GM10266 (cell line): Measurements from ENCODE around the gene ARRB1.

Source experiments
- DNase-seq: peaks from one replicate; pipeline ENCODE4 v3.0.0; 2012; ENCODE audit errors: extremely low spot score
- CTCF ChIP-seq: IDR thresholded peaks from 2 replicates; pipeline ENCODE4 v1.5.1; 2012; ENCODE audit warnings: mild to moderate bottlenecking, low read depth; ENCODE audit not compliant: control insufficient read depth, insufficient read depth; ENCODE audit errors: missing control alignments

The ARRB1 gene

DNA sequence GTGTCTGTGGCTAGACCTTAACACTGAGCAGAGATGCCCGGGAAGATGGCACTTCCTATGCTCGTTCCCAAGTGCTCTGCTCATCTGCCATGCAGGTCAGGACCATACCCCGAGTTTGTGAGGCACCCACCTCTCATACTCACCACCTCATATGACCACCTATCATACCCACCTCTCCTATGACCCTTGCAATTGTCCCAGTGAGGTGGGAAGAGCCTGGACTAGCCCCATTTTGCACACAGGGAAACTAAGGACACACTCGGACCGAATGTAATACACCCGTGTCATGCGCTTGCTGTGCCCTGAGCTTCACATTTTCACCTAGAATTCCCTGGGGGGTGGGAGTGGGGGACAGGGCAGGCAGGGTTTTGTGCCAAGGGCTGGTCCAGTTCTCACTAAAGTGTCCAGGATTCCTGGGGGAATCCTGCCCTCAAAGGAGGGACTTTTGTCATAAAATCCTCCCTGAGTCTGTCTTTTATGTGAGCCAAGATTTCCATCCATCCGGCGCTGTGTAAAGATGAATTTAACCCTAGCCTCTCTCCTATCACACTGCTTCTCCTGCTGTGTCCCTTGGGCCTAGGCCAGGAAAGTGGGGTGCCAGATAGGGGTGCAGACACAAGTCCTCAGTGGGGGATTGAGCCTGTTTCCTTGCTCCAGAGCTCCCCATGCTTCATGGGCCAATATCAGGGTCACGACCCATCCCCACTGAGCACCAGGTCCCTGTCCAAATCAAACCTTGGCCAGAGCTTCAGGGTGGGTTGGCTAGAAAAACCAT, 90.9 kb downstream of the ARRB1 start:
- TF ChIP-seq CTCF: no peak

DNA sequence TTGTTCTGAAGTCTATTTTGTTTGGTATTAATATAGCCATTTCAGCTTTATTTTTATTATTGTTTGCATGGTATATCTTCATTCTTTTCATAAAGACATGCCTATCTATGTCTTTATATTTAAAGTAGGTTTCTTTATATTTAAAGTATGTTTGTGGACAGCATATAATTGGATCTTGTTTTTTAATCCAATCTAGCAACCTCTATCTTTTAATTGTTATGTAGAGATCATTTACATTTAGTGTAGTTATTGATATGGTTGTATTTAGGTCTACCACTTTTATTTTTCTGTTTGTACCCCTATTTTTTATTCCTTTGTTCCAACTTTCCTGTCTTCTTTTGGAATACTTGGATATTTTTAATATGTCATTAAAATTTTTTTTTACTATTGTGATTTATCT, 97.1 kb downstream of the ARRB1 start:
- DNase-seq: no peak
- no peak for TF ChIP-seq CTCF

More for the DNA sequence above, 90.9 kb downstream of the ARRB1 start:
- DNase-seq: no peak

DNA sequence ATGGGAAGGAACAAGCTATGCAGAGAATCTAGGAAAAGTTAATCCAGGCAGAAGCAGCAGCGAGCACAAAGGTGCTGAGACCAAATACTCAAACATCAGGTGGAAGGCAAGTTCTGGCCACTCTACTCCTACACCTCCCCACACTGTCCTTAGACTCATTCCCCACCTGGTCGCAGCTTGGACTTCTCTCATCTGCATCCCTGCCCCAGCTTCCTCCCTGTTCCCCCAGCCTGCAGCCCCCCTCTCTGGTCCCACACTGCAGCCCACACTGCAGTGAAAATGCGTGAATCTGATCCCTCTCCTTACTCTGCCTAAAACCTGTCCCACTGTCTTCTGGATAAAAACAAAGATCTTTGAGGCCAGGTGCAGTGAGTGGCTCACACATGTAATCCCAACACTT, 101.8 kb downstream of the ARRB1 start:
- no peak for DNase-seq
- no peak for TF ChIP-seq CTCF

DNA sequence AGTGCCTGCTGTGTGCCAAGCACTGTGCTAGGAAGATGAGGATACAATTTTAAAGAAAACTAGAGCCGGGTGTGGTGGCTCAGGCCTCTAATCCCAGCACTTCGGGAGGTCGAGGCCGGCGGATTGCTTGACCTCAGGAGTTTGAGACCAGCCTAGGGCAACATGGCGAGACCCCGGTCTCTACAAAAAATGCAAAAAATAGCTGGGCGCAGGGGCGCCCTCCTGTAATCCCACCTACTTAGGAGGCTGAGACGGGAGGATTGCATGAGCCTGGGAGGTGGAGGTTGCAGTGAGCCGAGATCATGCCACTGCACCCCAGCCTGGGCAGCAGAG, 102.6 kb downstream of the ARRB1 start:
- no peak for TF ChIP-seq CTCF
- DNase-seq: no peak

DNA sequence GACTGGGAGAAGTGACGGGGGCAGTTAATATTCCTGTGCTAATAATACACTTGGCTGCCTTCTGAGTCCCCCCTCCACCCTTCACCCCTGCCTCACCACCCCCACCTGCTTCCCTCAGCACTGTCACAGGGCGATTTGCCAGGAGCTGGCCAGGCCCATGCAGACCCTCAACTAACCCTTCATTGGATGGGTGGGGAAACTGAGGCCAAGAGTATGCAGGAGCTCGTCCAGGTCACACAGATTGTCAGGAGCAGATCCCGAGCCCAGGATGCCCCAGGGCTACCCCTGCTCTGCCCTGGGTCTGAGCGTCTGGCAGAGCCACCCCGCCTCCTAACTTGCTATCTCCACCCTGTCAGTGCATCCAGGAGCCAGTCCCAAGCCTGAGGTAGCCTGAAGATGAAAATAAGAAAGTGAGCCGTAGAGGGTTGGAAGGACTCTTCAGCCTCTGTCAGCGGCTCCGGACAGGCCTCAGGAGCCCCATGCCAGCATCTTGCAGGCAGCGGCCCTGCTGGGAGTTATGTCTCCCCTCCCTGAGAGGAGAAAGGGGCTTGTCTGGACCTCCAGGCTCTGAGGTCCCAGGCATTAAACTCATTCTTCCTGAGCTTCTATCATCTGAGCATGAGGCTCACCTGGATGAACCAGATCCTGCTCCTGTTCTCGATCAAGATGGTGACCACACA, 104.7 kb downstream of the ARRB1 start:
- DNase-seq: no peak
- no peak for TF ChIP-seq CTCF

- DNase-seq: no peak
- TF ChIP-seq CTCF: no peak
Measured at GRCh38 chr11:75246006-75246670, 105.3 kb downstream of the ARRB1 start.

DNA sequence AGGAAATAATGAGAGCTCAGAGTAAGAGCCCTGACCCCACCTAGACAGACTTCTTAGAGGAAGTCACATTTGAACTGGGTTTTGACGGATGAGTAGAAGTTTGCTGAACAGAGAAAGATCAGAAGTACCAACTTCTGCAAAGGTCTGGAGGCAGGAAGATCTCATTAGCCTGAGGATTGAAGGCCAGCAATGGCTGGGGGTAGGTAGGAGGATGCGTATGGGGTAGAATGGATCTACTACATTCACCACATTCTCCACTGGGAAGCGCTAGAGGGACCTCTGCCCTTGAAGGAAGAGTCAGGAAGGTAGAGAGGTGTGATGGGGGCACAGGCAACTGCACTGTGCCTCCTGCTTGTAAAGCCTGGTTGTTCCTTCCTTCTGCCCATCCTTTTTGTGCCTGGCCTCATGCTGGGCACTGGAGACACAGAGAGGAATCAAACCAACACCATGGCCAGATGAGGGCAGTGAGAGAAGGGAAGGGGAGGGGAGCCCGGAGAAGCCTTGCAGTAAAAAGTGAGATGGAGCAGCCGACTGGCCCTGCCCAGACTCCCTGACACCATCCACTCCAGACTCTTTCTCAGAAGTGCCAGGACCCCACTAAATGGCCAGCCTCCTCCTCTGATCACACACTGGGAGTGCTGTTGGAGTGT, 106.0 kb downstream of the ARRB1 start:
- TF ChIP-seq CTCF: no peak
- no peak for DNase-seq
